NCI-H748 (cell line): ENCODE measurements around the gene DDC.
"Not testable (repeated sequence)": the region's sequence is repeated elsewhere in the genome, so short reads cannot be mapped to it uniquely, and the experiment has no call there.

Experiments used
- DNase-seq: peaks from one replicate; lab custom pipeline; 2025; ENCODE audit not compliant: unreplicated experiment; lab: John Stamatoyannopoulos, UW

DDC gene

GRCh38 chr7:50462361-50462760 is 102.8 kb downstream of the DDC start:
- no peak for DNase-seq

- DNase-seq, result no peak
Observed at GRCh38 chr7:50461695-50462094, 103.5 kb downstream of the DDC start.

GRCh38 chr7:50459183-50459582 is 106.0 kb downstream of the DDC start:
- not testable (repeated sequence) for DNase-seq

DNA sequence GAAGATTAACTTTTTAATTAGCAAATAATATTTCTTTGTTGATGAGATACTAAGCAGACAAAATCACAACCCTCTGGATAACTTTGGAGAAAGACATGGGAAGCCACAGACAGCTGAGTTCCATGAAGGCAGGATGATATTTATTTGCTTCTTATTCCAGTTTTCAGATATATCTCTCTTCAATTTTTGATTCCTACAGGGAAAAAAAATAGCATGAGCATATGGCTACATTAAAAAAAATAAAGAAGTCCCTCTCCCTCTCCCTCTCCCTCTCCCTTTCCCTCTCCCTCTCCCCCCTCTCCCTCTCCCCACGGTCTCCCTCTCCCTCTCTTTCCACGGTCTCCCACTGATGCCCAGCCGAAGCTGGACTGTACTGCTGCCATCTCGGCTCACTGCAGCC is 106.6 kb downstream of the DDC start:
- not testable (repeated sequence) for DNase-seq

GRCh38 chr7:50456371-50457123 is 108.7 kb downstream of the DDC start:
- no peak for DNase-seq

DNA sequence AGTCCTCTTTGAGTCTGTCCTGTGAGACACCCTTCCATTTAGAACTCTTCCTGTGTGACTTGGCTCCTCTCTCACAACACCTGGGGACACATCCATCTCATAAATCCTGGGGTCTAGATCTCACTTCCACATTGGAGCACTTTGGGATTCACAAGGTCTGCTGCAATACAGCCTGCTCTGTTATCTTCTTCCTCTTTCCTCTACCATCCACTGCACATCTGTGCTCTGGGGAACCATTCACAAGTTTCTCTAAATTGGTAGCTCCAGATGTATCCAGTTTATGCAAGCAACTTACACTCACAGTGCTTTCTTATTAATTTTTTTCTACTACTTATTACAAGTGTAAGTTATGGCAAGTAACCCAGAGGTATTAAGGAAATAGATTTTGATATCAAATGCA is 109.5 kb downstream of the DDC start:
- DNase-seq, result no peak

GRCh38 chr7:50454968-50455367 is 110.2 kb downstream of the DDC start:
- no peak for DNase-seq

- peak; percentile 67 for DNase-seq
Observed at GRCh38 chr7:50450590-50451032, 114.6 kb downstream of the DDC start.

DNA sequence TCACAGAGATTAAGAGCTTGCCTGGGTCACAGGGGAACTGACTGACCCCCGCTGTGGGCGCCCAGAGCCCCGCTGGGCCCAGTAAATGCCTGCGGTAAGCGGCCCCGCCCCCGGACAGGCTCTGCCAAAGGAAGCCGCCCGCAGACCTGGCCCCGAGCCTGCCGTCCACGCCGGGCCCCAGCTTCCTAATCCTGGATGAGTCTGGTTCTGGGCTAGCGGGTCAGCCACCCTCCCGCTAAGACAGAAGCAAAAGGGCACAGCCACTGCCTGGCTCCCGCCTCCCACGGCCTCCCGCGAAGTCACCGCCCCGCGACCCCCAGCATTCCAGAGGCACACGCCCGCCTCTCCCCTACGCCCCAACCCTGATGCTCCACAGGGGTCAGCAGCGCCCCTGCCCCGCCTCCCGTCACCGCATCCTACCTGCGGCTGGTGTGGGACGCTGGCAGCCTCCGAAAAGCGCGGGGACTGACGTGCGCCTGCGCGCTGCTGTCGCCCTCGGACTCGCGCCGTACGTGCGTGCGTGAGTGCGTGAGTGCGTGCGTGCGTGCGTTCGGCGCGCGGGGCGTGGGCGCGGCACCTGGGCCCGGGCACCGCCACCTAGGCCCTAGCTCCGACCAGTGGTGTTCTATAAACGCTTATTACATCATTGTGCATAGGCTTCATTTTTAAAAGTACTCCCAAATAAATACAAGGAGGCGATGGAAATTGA is 115.2 kb downstream of the DDC start, which contains the start of gene FIGNL1:
TSS of gene FIGNL1 (minus strand) at position 470 of the 709 bp plus-strand sequence. CDS start 3,063 bp downstream, outside the sequence.
- peak; percentile 89 for DNase-seq

DNA sequence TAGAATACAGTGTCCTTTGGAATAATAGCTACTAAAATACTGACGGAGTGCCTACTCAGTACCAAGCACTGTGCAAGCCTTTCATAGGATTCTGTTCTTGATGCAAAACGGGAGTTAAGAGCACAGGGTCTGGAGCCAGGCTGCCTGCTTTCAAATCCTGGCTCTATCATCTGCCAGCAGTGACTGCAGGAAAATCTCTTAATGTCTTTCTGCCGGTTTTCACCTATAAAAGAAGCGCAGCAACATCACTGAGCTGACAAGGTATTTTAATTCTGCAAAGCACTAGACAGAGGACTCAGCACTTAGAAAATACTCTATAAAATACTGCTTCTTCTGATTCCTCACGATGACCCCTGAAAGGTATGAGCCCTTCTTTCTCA is 115.7 kb downstream of the DDC start:
- peak; percentile 47 for DNase-seq

DNA sequence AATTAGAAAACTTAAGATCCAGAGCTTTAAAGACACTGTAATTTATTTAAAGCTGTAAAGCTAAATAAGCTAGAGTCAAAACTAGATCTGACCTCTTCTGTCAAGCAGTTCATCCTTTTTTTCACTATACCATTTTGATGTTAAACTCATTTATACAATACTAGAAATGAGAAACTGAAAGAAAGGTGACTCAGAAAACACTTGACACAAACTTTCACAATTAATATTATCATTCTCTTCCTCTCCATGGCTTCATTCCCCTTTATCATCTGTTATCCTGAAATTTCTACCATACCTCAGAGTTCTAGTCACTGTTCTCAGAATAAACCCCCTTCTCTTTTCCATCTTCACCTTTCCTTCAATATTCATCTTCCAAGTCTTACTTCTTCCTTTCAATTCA is 116.4 kb downstream of the DDC start:
- no peak for DNase-seq

DNA sequence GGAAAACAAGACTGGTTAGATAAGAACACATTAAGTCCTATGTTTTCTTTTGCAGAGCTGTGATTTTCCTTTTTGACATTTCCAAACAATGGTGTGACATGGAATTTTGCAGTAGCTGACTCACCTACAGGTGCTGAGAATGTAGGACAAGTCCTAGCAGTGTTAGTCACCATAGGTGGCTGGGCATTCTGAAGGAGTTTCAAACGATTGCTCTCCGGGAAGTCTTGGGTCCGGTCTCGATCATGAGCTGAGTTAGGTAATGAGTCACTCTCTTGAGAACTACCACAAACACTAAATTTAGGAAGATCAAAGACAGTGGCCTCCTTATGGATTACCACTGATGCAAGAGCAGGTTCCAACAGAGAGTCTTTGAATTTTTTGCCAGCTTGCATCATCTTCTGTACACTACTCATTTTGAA is 118.7 kb downstream of the DDC start:
- DNase-seq, result no peak

DNA sequence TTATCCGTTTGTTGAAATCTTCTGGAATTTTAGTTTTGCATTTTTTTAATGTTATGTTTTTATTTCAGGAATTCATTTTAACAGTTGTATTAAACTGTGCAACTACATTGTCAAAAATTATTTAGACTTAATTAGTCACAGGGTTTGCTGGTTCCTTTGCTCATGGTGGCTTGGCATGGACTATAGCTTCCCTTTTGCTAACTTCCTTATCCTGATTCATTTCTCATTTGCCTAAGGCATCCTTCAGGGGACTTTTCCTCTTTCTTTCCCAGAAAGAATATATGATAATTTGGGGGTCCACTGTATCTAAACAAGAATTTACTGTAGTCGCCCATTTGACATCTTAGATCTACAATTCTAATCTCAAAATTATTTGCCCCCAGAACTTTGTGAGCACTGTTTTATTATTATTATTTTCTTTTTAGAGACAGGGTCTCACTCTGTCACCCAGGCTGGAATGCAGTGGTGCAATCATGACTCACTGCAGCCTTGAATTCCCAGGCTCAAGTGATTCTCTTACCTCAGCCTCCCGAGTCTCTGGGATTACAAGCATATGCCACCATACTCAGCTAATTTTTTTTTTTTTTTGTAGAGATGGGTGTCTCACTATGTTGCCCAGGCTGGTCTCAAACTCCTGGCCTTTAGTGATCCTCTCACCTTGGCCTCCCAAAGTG is 128.9 kb downstream of the DDC start:
- DNase-seq, result no peak

DNA sequence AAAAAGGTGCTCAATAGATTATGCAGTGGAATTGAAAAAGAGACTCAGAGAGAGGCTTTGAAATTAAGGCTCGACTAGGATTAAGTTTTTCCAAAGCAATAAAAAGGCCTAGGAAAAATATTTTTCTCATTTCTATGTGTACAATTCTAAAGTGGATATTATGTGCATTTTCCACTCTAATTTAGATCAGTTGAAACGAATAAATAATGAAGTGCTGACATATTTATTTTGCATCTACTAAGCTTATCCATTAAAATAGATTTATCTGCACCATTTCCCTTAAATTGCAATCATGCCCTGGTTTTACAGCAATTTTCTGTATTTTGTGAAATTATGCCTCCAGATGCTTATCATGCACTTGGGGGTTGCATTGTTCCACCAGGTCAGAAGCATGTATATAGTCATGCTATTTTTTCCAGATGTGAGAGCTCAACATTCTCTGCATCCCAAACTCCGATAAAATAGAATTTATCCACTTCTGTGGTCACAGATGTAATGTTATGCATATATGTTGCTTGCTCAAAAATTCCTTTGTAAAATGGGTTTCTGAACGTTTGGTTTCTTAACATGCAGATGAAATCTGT is 133.4 kb downstream of the DDC start:
- no peak for DNase-seq

- DNase-seq, result no peak
Observed at GRCh38 chr7:50431316-50431715, 133.9 kb downstream of the DDC start.

DNA sequence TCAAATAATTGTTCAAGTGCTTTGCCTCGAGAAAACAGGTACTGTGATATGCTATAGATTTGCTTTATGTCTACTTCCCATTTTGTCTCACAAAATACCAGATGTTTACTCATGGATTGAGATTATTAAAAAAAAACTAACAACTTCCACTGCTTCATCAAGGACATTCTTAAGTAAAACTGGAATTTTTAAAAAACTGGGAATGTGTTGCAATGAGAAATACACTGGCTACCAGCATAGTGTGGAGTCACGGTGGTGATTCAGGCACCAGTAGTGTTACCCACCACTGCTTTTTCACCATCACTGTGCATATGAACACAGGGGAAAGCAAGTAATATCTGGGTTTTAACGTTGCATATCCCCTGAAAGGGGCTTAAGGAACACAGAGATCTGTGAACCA is 136.3 kb downstream of the DDC start:
- no peak for DNase-seq

DNA sequence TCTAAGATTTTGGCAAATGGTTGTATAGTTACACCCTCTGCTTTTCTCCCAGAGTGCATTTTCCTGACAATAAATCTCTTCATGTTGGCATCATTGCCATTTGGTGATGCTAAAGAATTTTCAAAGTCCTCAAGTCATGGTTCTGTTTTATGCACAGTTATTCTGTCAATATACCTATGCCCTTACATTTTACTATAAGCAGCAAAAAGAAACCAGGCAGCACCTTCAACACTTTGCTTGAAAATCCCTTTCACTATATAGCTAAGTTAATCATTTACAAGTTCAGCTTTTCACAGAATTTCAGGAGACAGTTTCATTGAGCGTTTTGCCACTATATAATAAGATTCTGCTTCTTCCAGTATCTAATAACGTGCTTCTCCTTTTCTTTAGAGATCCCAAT is 137.7 kb downstream of the DDC start:
- no peak for DNase-seq

DNA sequence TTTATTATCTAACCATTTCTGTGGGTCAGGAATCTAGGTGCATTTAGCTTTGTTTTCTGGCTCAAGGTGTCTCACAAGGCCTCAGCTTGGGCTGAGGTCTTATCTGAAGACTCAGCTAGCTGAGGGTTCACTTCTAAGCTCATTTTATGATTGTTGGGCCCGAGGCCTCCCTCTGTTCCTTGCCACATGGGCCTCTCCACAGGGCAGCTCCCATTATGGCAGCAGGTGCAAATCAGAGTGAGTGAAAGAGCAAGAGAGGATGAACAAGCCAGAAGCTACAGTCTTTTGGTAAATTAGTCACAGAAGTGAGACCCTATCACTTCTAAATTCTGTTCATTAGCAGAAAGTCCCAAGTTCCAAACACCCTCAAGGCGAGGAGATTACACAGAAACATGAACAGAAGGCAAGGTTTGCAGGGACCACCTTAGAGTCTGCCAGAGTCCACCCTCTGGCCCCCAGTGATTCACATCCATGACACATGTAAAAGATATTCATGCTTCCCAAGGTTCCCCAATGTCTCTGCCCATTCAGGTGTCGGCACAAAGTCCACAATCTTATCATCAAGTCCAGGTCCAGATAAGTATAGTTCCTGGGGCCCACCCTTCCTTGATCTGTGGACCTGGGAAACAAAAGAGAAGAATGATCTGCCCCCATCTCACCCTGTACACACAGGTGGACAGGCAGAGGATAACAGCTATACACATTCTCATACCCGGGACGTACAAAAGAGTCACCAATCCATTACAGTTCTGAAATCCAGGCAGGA is 138.7 kb downstream of the DDC start:
- no peak for DNase-seq

DNA sequence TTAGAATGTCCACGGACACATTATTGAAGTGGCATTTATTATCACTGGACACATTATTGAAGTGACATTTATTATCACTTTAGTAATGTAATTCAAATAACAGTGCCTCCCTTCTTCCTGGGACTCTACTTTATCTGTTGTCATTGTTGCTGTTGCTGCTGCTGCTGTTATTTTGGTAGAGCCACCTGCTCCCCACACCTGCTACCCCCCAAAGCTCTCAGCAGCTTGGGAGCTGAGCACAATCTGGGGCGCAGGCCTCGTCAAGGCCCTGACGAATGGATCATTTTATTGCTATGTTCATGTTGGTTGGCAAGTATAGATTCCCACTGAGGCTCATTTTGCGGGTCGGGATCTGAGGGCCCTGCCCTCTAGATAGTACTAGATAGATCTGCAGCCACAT is 139.9 kb downstream of the DDC start:
- DNase-seq, result no peak

DNA sequence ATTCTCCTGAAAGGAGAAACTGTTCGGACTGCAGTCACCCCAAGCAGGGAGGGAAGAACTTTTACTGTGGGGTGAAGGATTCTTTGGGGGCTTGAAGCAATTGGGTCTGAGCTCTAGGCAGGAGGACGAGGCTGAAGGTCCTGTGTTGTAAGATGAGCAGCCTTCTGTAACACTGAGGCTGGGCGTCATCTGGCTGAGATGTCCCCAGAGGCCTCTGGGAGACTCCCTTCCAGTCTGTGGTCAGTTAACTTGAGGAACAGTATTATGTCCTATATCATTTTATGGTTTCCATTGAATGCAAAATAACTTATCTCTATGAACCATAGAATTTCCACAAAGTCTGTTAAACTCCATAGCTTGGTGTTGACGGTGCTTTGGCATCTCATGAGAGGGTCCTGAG is 141.3 kb downstream of the DDC start:
- no peak for DNase-seq

DNA sequence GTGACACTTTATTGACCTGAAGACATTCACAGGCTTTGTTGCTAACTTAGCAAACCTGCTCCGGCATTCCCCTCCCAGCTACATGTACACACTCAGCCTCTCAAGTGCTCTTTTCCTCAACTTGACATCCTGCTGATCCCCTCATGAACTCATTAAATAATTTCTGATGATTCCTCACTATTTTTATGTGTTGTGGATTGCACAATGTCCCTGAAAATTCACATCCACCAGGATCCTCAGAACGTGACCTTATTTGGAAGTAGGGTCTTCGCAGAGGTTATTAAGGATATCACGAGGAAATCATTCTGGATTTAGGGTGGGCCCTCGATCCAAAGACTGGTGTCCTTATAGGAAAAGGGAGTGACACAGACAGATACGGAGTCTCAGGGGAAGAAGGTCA is 142.3 kb downstream of the DDC start:
- DNase-seq, result no peak
